ENCODE data around the gene GPAT3. TPM values are rescaled to one million over a fixed set of nuclear protein-coding genes. Genes with fewer than 3 reads are reported as not detected.

GPAT3 gene
- total and polyA plus RNA-seq, 11 donors = 21.3 to 64.5 (median 38.8) TPM

DNA sequence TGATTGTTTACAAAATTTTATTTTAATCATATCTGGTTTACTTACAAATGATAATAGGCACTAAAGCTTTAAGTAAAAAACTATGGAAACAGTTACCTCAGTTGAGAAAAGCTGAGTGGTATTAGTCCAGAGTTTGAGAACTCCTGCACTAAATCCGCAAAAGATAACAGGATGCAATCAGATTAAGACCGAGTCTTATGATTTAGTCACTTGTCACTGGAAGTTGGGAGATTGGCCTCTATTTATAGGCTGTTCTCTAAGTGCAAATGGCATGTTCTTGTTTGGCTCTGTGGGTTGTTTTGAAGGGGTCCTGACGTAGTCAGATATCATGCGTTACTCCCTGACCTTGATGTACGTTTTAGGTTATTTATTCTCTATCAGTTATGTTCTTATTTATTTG lies 6.3 kb downstream of the GPAT3 start:
- peaks cover 0 to 16% (median 0%) of the 10 kb centered on the region in 9 donors for H3K36me3 ChIP-seq
- ATAC-seq (peak; percentile 79 to 82 (median 81)), DNase-seq (no peak)
- H3K9me3 ChIP-seq = no peaks in the 10 kb centered on the region
- H3K27ac ChIP-seq = peak overlapping the region; percentile 45 to 95 (median 91)
- no peak overlapping the region for H3K4me3 ChIP-seq
- H3K27me3 ChIP-seq = no peaks in the 10 kb centered on the region
- TF ChIP-seq, protein P1, sequence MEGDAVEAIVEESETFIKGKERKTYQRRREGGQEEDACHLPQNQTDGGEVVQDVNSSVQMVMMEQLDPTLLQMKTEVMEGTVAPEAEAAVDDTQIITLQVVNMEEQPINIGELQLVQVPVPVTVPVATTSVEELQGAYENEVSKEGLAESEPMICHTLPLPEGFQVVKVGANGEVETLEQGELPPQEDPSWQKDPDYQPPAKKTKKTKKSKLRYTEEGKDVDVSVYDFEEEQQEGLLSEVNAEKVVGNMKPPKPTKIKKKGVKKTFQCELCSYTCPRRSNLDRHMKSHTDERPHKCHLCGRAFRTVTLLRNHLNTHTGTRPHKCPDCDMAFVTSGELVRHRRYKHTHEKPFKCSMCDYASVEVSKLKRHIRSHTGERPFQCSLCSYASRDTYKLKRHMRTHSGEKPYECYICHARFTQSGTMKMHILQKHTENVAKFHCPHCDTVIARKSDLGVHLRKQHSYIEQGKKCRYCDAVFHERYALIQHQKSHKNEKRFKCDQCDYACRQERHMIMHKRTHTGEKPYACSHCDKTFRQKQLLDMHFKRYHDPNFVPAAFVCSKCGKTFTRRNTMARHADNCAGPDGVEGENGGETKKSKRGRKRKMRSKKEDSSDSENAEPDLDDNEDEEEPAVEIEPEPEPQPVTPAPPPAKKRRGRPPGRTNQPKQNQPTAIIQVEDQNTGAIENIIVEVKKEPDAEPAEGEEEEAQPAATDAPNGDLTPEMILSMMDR (IDR thresholded peaks at IDR 0.05) = no peak
- no peak for TF ChIP-seq POLR2A (IDR thresholded peaks at IDR 0.05)
- H3K4me1 ChIP-seq = peaks cover 0 to 37% (median 7%) of the 10 kb centered on the region in 12 donors
- 45 to 50% (median 48%) methylated on average over 5 of the region's 5 CpGs for WGBS, 4 donors
- intact Hi-C loops (cut with DNase I) = no loop called here

DNA sequence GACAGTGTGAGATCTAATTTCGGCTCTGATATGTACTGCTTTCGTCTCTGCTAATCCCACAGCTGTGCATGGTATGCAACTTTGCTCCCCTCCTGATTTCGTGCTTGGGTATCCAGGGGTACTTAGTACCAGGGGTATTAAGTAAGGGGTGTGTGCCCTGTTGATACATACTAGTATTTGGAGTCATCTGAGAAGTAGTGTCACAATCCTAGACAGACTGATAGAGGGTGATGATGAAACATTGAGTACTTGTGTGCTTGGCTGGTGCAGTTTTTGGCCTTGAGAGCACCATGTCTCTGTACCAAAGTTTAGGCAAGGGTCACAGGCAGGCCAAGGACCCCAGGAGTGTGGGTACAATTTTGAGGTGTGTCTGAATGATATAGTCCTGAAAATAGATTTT lies 10.9 kb downstream of the GPAT3 start:
- DNase-seq = no peak
- H3K27ac ChIP-seq = peak overlapping the region in 9 of 12 donors; percentile 2 to 95 (median 55)
- peak; percentile 51 to 84 (median 72) for ATAC-seq
- H3K9me3 ChIP-seq = no peaks in the 10 kb centered on the region
- H3K27me3 ChIP-seq = no peaks in the 10 kb centered on the region
- WGBS, 4 donors = 42 to 69% (median 46%) methylated on average over 3 of the region's 3 CpGs
- H3K4me3 ChIP-seq = no peak overlapping the region
- peaks cover 0 to 16% (median 0%) of the 10 kb centered on the region in 9 donors for H3K36me3 ChIP-seq
- H3K4me1 ChIP-seq = peaks cover 0 to 37% (median 12%) of the 10 kb centered on the region in 12 donors
- intact Hi-C loops (cut with DNase I) = no loop called here
- TF ChIP-seq POLR2A (IDR thresholded peaks at IDR 0.05) = peak in 1 of 2 donors; percentile 20
- TF ChIP-seq, protein P1 (IDR thresholded peaks at IDR 0.05) = no peak

- TF ChIP-seq POLR2A (IDR thresholded peaks at IDR 0.05) = no peak
- peak overlapping the region; percentile 27 to 95 (median 64) for H3K27ac ChIP-seq
- H3K4me1 ChIP-seq = peaks cover 0 to 46% (median 12%) of the 10 kb centered on the region in 12 donors
- intact Hi-C loops (cut with DNase I) = no loop called here
- H3K27me3 ChIP-seq = no peaks in the 10 kb centered on the region
- ATAC-seq = peak; percentile 81 to 90 (median 89)
- H3K9me3 ChIP-seq = no peaks in the 10 kb centered on the region
- H3K36me3 ChIP-seq = peaks cover 0 to 16% (median 0%) of the 10 kb centered on the region in 9 donors
- peak; percentile 67 to 81 (median 72) for DNase-seq
- no peak overlapping the region for H3K4me3 ChIP-seq
- 48 to 57% (median 53%) methylated on average over 7 of the region's 7 CpGs for WGBS, 4 donors
Observed at GRCh38 chr4:83548151-83548905, 12.4 kb downstream of the GPAT3 start.

DNA sequence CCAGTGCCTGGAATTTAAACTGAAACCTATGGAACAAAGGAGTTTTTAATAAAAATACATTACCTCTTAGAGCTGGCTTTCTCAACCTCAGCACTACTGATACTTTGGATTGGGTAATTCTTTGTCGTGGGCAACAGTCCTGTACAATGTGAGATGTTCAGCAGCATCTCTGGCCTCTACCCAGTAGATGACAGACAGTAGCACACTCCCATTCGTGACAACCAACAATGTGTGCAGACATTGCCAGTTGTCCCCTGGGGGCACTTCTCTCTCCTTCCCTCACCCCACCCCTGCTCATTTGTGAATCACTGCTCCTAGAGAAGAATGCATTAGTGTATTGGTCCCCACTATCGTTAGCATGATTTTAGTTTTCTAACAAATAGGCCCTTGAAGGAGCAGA lies 16.2 kb downstream of the GPAT3 start:
- TF ChIP-seq POLR2A (IDR thresholded peaks at IDR 0.05) = no peak
- TF ChIP-seq, protein P1 (IDR thresholded peaks at IDR 0.05) = no peak
- peak overlapping the region in 2 of 12 donors; percentile 24 to 58 for H3K27ac ChIP-seq
- H3K9me3 ChIP-seq = no peaks in the 10 kb centered on the region
- H3K4me3 ChIP-seq = no peak overlapping the region
- intact Hi-C loops (cut with DNase I) = no loop called here
- H3K27me3 ChIP-seq = no peaks in the 10 kb centered on the region
- peaks cover 0 to 46% (median 8%) of the 10 kb centered on the region in 12 donors for H3K4me1 ChIP-seq
- H3K36me3 ChIP-seq = no peaks in the 10 kb centered on the region
- ATAC-seq = peak in 1 of 4 donors; percentile 35
- 39 to 45% (median 43%) methylated on average over 3 of the region's 3 CpGs for WGBS, 4 donors
- no peak for DNase-seq

Data from heart left ventricle (tissue), 16 donors.